Retina (tissue), 1 donor: ENCODE data around the gene PRKG1.
A peak's percentile ranks its signal among the peaks of the same experiment; 100 is the strongest.
"Not testable (repeated sequence)": the region's sequence is repeated elsewhere in the genome, so short reads cannot be mapped to it uniquely, and the experiment has no call there.

Source experiments
- DNase-seq: peaks from one replicate; pipeline ENCODE4 v3.0.0-alpha.2; 2016

Gene PRKG1

GRCh38 chr10:51233337-51234100 is 159.2 kb downstream of the PRKG1 start:
- no peak for DNase-seq

- DNase-seq = no peak
Observed at GRCh38 chr10:51235865-51236264, 161.6 kb downstream of the PRKG1 start.

GRCh38 chr10:51239006-51239405 is 164.7 kb downstream of the PRKG1 start:
- DNase-seq = no peak

- DNase-seq = no peak
Observed at GRCh38 chr10:51241461-51241860, 167.2 kb downstream of the PRKG1 start.

GRCh38 chr10:51242393-51242792 is 168.1 kb downstream of the PRKG1 start:
- no peak for DNase-seq

- no peak for DNase-seq
Observed at GRCh38 chr10:51244309-51244708, 170.0 kb downstream of the PRKG1 start.

- DNase-seq = peak; percentile 44
Observed at GRCh38 chr10:51244748-51245490, 170.6 kb downstream of the PRKG1 start.

- DNase-seq = no peak
Observed at GRCh38 chr10:51246156-51246555, 171.9 kb downstream of the PRKG1 start.

- DNase-seq = no peak
Observed at GRCh38 chr10:51250278-51250920, 176.1 kb downstream of the PRKG1 start.

GRCh38 chr10:51251110-51251509 is 176.8 kb downstream of the PRKG1 start:
- no peak for DNase-seq

- no peak for DNase-seq
Observed at GRCh38 chr10:51255381-51255780, 181.1 kb downstream of the PRKG1 start.

- DNase-seq = no peak
Observed at GRCh38 chr10:51257511-51258248, 183.4 kb downstream of the PRKG1 start.

GRCh38 chr10:51260376-51260775 is 186.1 kb downstream of the PRKG1 start:
- DNase-seq = no peak

- DNase-seq = no peak
Observed at GRCh38 chr10:51266496-51266895, 192.2 kb downstream of the PRKG1 start.

GRCh38 chr10:51267980-51268570 is 193.8 kb downstream of the PRKG1 start:
- DNase-seq = not testable (repeated sequence)

GRCh38 chr10:51269821-51270220 is 195.5 kb downstream of the PRKG1 start:
- no peak for DNase-seq

GRCh38 chr10:51270936-51271530 is 196.7 kb downstream of the PRKG1 start:
- DNase-seq = no peak

GRCh38 chr10:51272099-51272498 is 197.8 kb downstream of the PRKG1 start:
- DNase-seq = not testable (repeated sequence)

- no peak for DNase-seq
Observed at GRCh38 chr10:51272555-51272954, 198.3 kb downstream of the PRKG1 start.

GRCh38 chr10:51273574-51273973 is 199.3 kb downstream of the PRKG1 start:
- no peak for DNase-seq

- not testable (repeated sequence) for DNase-seq
Observed at GRCh38 chr10:51276097-51276496, 201.8 kb downstream of the PRKG1 start.

- DNase-seq = not testable (repeated sequence)
Observed at GRCh38 chr10:51281387-51281786, 207.1 kb downstream of the PRKG1 start.
